Mucosa of rectum (tissue), 2 donors: ENCODE results near the gene PLAAT2.
"Not testable (repeated sequence)": the region's sequence is repeated elsewhere in the genome, so short reads cannot be mapped to it uniquely, and the experiment has no call there.

Source experiments
- H3K27ac ChIP-seq, 2 donors: one replicate each; pipeline ENCODE4 v1.7.0; 2013; ENCODE audit warnings: inconsistent platforms in 2 of 2, low read depth in 2 of 2, low read length in 2 of 2
- H3K27me3 ChIP-seq, 2 donors: one replicate each; pipeline ENCODE4 v1.7.0; 2013; ENCODE audit warnings: low read length in 2 of 2; ENCODE audit not compliant: control insufficient read depth in 2 of 2, insufficient read depth in 2 of 2
- H3K36me3 ChIP-seq, 2 donors: one replicate each; pipeline ENCODE4 v1.7.0; 2013; ENCODE audit warnings: low read length in 2 of 2; ENCODE audit not compliant: control insufficient read depth in 2 of 2, insufficient read depth in 2 of 2
- H3K4me1 ChIP-seq, 2 donors: one replicate each; pipeline ENCODE4 v1.7.0; 2013; ENCODE audit warnings: low read length in 2 of 2, mild to moderate bottlenecking in 1 of 2; ENCODE audit not compliant: control insufficient read depth in 2 of 2, insufficient read depth in 2 of 2
- H3K4me3 ChIP-seq, 2 donors: one replicate each; pipeline ENCODE4 v1.7.0; 2013; ENCODE audit warnings: low read length in 2 of 2
- H3K9ac ChIP-seq, 2 donors: one replicate each; pipeline ENCODE4 v1.7.0; 2013; ENCODE audit warnings: low read length in 2 of 2, low read depth in 1 of 2, mild to moderate bottlenecking in 1 of 2
- H3K9me3 ChIP-seq, 2 donors: one replicate each; pipeline ENCODE4 v1.7.0; 2013; ENCODE audit warnings: low read length in 2 of 2; ENCODE audit not compliant: control insufficient read depth in 2 of 2
- donor health status: healthy.
- donor health status: Normal muscosa, but diverticular disease.

PLAAT2 gene

DNA sequence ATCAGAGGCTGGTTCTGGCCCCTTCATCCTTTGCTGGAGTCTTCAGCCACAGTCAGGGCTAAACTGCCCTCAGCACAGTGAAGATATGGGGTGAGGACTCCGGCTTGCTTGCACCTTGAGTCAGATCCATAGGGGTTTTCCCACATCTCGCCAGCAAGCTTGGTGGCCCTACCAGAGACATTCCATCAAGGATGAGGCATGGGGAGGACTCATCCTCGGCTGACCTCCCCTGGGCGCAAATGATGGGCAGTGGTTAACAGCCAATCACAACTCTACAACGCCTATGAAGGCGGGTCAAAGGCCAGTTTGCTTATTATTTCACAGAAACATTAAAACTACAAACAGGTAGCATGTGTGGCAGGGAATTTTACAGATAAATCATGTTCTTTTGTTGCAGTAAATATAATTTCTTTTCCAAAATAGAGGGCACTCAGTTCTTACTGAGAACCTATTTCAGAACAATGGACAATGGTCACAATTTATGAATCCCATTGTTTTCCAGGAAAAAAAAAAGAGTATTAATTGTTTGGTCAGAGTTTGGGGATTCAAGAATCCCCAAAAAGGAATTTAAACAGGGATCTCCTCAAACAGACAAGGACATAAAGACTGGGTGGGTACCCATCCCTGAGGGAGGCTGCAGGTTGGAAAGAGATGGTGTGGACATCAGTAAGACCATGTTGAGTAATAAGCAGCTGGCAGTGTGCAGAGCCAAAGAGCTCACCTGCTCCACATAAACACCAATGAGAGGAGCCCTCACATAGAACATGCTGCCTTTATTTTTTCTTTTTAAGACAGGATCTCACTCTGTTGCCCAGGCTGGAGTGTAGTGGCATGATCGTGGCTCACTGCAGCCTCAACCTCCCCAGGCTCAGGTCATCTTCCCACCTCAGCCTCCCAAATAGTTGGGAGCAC, 36.3 kb upstream of the PLAAT2 start:
- H3K9me3 ChIP-seq, result no peaks in the 10 kb centered on the region
- H3K4me3 ChIP-seq, result no peak overlapping the region
- H3K27me3 ChIP-seq, result no peaks in the 10 kb centered on the region
- no peak overlapping the region for H3K27ac ChIP-seq
- peaks cover 0 to 2% of the 10 kb centered on the region in 2 donors for H3K36me3 ChIP-seq
- no peaks in the 10 kb centered on the region for H3K4me1 ChIP-seq
- no peak overlapping the region for H3K9ac ChIP-seq

DNA sequence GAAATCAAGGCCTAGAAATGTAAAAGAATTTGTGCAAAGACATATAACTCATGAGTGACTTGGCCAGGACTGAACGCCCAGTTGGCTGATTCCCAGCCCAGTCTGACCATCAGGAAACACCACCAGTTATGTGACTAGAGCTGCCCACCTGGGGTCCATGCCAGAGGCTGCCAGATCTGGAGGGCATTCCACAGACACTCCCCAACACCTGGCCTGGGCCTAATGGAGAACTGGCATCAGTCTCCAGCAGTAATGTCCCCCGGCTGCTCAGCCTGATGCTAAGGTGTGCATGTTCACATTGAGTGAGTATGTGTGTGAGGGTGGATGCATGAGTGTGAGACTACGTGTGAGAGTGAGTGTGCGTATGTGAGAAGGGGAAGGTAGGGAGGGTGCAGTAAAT, 35.4 kb upstream of the PLAAT2 start:
- H3K9ac ChIP-seq, result no peak overlapping the region
- no peaks in the 10 kb centered on the region for H3K27me3 ChIP-seq
- H3K4me1 ChIP-seq, result no peaks in the 10 kb centered on the region
- no peak overlapping the region for H3K27ac ChIP-seq
- H3K4me3 ChIP-seq, result no peak overlapping the region
- no peaks in the 10 kb centered on the region for H3K9me3 ChIP-seq
- peaks cover 0 to 2% of the 10 kb centered on the region in 2 donors for H3K36me3 ChIP-seq

DNA sequence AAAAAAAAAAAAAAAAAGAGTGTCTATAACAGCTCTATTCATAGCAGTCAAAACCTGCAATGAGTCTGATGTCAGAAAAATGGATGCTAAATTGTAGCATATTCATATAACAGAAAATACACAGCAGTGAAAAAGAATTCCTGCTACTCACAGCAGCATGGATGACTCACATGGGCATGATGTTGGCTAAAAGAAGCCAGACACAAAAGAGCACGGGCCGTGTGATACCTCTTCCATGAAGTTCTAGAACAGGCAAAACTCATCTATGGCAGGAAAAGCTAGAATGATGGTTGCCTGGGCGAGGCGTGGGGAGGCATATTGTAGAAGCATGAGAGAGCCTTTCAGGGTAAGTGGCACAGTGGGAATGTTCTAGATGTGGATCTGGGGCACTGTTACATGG, 32.1 kb upstream of the PLAAT2 start:
- no peak overlapping the region for H3K4me3 ChIP-seq
- H3K36me3 ChIP-seq, result peaks cover 0 to 2% of the 10 kb centered on the region in 2 donors
- H3K27me3 ChIP-seq, result no peaks in the 10 kb centered on the region
- no peak overlapping the region for H3K27ac ChIP-seq
- no peak overlapping the region for H3K9ac ChIP-seq
- H3K9me3 ChIP-seq, result no peaks in the 10 kb centered on the region
- H3K4me1 ChIP-seq, result no peaks in the 10 kb centered on the region

DNA sequence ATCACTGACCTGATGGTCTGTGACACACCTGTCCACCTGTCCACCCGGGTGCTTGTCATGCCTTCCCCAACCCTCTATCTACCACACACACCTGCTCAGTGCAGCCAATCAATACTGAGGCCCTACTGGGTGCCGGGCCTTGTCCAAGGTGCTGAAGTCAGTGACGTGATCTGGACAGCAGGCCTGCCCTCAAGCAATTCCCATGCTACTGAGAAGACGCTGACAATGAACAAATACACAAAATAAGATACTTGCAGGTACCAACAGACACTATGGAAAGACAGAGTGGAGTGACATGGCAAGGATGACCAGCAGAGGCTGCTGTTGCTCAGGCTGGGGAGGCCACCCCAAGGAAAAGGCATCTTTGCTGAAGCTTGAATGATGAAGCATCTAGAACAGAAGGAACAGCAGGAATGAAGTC, 29.8 kb upstream of the PLAAT2 start:
- no peaks in the 10 kb centered on the region for H3K4me1 ChIP-seq
- H3K4me3 ChIP-seq, result no peak overlapping the region
- H3K9me3 ChIP-seq, result no peaks in the 10 kb centered on the region
- H3K36me3 ChIP-seq, result peaks cover 0 to 2% of the 10 kb centered on the region in 2 donors
- H3K27ac ChIP-seq, result no peak overlapping the region
- no peak overlapping the region for H3K9ac ChIP-seq
- H3K27me3 ChIP-seq, result no peaks in the 10 kb centered on the region

DNA sequence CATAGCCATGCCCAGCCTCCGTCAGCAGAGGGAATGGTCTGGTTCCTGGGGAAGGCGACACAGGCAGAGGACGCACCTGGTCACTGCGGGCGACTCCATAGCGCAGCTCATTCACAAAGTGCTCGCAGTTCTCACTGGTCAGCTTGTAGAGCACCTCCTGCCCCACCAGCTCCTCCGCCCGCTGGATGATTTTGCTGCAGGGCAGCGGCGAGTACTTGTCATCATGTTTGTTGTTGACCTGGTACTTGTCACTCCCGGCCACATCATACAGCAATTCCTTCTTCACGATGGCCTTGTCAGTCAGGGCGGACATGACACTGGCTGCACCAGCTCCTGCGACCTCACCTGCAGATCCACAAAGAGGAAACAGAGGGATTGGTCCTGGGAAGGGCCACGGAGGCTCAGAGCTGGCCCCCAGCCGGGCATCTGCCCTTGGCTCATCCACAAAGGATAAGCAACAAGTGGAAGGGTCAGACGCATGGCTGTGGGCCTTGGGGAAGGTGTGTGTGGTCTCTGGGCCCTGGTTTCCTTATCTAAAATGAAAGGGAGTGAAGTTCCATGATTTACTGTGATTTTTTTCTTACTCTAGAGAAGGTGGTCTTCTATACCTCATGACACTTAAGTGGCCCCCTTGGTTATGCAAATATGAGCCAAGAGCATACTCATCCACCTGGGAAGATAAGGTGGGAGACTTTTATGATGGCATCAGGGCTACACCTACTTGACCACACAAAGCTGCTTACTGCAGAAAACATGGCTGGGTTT, 27.0 kb upstream of the PLAAT2 start:
- H3K27ac ChIP-seq, result no peak overlapping the region
- H3K4me3 ChIP-seq, result no peak overlapping the region
- H3K36me3 ChIP-seq, result no peaks in the 10 kb centered on the region
- no peaks in the 10 kb centered on the region for H3K9me3 ChIP-seq
- no peak overlapping the region for H3K9ac ChIP-seq
- H3K27me3 ChIP-seq, result no peaks in the 10 kb centered on the region
- H3K4me1 ChIP-seq, result no peaks in the 10 kb centered on the region

DNA sequence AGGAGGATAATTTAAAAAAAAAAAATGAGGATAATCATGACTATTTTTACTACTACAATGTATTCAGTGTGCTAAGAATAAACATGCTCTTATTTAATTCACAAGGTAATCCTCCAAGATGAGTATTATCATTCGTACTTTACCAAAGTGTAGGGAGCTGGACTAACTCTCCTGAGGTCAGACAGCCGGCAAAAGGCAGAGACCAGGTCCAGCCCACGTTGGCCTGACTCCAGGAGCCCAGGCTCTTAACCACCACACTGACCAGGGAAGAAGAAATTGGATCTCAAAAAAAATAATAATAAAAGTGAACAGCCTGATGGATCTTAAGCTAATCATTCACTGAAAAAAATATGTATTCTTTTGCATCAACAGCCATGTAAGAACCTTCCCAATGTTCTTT, 25.8 kb upstream of the PLAAT2 start:
- Histone ChIP-seq H3K36me3 (no peaks in the 10 kb centered on the region), H3K9ac (no peak overlapping the region), H3K4me3 (no peak overlapping the region), H3K4me1 (no peaks in the 10 kb centered on the region), H3K27ac (no peak overlapping the region), H3K9me3 (no peaks in the 10 kb centered on the region), H3K27me3 (no peaks in the 10 kb centered on the region)

DNA sequence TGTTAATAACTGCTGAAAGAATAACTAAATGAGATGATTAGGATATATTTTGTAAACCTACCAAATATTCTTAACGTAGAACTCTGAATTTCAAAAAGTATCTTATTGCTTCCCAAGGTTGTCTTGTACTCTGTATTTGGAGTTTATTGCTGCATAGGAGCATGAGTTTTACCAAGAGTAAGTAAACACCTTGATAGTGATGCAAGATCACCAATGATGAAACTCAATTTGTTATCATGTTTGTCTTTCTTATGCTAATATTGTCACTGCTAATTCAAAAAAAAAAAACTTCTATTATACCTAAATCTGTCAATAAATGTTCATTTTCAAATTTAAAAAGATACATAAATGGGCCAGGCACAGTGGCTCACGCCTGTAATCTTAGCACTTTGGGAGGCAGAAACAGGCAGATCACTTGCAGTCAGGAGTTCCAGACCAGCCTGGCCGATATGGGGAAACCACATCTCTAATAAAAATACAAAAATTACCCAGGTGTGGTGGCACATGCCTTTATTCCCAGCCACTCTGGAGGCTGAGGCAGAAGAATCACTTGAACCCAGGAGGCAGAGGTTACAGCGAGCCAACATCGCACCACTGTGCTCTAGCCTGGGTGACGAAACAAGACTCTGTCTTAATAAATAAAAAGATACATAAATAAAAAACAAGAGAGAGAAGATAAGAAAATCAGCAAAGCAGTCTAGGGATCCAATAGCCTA, 23.4 kb upstream of the PLAAT2 start:
- Histone ChIP-seq H3K4me1 (no peaks in the 10 kb centered on the region), H3K27me3 (no peaks in the 10 kb centered on the region), H3K36me3 (peaks cover 0 to 2% of the 10 kb centered on the region in 2 donors), H3K27ac (no peak overlapping the region), H3K9ac (no peak overlapping the region), H3K4me3 (no peak overlapping the region), H3K9me3 (peaks cover 0 to 6% of the 10 kb centered on the region in 2 donors)

DNA sequence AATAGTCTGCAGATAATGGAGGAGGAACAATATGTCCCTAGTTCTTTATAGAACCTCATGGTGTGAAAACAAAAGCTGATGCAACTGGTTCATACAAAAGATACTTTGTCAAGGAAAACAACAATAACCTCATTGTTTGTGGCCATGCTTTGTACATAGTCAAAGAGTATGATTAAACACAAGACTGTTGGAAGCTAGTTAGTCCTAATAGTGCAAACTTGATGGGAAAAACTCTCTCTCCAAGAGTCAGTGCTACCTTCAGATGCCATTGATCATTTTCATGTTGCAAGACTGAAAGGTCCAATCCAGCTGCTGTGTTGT, 20.1 kb upstream of the PLAAT2 start:
- H3K27me3 ChIP-seq, result no peaks in the 10 kb centered on the region
- peaks cover 0 to 6% of the 10 kb centered on the region in 2 donors for H3K9me3 ChIP-seq
- H3K27ac ChIP-seq, result no peak overlapping the region
- no peak overlapping the region for H3K9ac ChIP-seq
- H3K4me3 ChIP-seq, result no peak overlapping the region
- H3K4me1 ChIP-seq, result no peaks in the 10 kb centered on the region
- peaks cover 0 to 4% of the 10 kb centered on the region in 2 donors for H3K36me3 ChIP-seq

DNA sequence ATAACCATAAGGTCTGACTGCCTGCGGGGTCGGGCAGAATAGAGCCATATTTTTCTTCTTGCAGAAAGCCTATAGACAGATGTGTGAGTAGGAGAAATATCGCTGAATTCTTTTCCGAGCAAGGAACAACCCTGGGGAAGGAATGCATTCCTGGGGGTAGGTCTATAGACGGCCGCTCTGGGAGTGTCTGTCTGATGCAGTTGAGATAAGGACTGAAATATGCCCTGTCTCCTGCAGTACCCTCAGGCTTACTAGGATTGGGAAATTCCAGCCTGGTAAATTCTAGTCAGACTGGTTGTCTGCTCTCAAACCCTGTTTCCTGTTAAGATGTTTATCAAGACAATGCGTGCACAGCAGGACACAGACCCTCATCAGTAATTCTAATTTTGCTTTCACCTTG, 18.0 kb upstream of the PLAAT2 start:
- H3K27ac ChIP-seq, H3K4me1 ChIP-seq, H3K27me3 ChIP-seq, H3K36me3 ChIP-seq, H3K4me3 ChIP-seq, H3K9ac ChIP-seq, H3K9me3 ChIP-seq: not testable (repeated sequence)

DNA sequence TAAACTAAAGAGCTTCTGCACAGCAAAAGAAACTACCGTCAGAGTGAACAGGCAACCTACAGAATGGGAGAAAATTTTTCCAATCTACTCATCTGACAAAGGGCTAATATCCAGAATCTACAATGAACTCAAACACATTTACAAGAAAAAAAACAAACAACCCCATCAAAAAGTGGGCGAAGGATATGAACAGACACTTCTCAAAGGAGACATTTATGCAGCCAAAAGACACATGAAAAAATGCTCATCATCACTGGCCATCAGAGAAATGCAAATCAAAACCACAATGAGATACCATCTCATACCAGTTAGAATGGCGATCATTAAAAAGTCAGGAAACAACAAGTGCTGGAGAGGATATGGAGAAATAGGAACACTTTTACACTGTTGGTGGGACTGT, 15.7 kb upstream of the PLAAT2 start:
- H3K9me3 ChIP-seq, H3K27me3 ChIP-seq, H3K9ac ChIP-seq, H3K36me3 ChIP-seq, H3K27ac ChIP-seq, H3K4me3 ChIP-seq: not testable (repeated sequence)
- peaks cover 11 to 13% of the 10 kb centered on the region in 2 donors for H3K4me1 ChIP-seq
